Measurements from ENCODE around the gene RASSF8.
A peak's percentile ranks its signal among the peaks of the same experiment; 100 is the strongest.

Gene RASSF8

DNA sequence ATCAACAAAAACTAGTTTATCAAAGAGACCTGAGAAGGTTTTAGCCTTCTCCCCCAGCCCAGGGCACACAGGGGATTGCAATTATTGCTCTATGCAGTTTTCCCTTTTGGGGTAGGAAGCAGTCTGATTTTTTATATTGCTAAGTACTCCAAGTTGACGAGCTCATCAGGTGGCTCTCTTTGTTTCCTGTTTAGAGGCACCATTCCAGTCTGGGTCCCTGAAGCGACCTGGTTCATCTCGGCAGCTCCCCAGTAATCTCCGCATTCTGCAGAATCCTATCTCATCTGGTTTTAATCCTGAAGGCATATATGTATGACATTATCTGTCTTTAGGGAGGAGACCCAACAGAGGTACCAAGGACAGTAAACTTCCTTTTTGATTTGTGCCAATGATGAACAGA, 110.0 kb downstream of the RASSF8 start:
- no peak for DNase-seq

DNA sequence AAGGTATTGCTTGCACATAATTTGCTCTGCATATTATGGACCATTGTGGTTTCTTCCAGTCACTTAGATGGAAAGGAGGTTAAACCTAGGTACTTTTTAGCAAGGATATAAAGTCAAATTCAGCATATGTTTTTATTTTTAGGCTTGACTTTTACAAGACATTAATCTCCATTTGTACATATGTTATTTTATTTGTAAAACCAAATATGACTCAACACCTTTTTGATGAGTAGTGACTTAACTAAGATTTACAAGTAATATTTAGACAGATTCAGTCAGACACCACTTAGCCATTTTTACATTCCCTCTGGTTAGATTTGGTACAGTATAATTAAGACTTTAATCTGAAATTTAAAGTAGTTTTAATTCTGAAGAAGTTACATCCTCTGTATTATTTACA, 111.3 kb downstream of the RASSF8 start:
- DNase-seq, result no peak

DNA sequence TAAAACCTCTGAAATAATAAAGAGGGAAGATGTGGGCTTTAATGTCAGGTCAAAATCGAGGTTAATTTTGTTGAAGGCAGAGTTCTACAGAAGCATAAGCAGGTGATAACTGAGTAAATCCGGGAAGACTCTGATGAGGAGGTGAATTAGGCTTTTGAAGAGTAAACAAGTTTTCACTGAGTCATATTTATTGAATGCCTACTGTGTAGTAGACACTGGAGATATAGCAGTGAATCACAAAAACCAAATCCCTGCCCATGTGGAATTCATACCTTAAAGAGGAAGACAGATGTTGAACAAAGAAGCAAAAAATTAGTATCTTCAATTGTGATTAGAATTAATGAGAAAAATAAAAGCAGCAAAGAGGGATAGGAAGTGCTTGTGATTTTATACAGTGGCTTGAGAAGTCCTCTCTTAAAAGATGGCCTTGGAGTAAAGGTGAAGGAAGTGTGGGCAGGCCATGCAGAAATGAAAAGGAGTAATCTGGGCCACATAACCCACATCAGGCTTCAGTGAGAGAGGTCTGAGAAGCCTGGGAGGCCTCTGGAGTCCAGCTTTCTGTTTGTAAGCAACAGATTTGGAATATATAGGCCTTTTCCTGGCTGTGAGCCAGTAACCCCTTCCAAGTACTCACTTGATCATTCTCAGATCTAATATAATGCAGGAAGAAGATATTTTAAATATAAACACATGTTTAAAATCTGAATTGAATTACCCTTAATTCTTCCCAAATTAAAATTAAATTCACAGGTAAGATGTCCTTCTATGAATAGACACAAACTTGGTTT, 119.6 kb downstream of the RASSF8 start:
- DNase-seq, result no peak

DNA sequence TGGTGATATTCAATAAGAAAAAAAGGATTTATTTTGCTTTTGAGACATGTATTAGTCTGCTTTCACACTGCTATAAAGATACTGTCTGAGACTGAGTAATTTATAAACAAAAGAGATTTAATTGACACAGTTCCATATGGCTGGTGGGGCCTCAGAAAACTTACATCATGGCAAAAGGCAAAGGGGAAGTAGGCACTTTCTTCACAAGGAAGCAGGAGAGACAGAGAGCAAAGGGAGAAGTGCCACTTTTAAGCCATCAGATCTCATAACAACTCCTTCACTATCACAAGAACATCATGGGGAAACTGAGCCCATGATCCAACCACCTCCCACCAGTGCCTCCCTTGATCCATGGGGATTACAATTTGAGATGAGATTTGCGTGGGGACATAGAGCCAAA, 122.4 kb downstream of the RASSF8 start:
- no peak for DNase-seq

DNA sequence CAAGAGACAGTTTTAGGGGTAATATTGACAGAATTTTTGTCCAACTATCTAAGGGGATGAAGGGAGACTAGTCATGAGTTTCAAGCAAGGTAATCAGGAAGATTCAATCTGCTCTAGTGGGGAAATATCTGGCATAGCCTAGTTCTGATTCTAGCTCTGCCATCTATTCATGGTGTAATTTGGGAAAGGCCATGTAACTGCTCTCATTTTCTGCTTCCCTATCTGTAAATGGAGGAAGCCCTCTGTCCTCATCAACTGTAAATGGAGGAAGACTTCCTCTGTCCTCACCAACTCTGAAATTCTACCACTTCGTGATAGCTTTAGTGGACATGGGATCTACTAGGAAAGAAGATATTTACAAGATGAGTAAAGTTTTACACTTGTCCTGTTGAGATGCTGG, 128.5 kb downstream of the RASSF8 start:
- DNase-seq, result no peak

DNA sequence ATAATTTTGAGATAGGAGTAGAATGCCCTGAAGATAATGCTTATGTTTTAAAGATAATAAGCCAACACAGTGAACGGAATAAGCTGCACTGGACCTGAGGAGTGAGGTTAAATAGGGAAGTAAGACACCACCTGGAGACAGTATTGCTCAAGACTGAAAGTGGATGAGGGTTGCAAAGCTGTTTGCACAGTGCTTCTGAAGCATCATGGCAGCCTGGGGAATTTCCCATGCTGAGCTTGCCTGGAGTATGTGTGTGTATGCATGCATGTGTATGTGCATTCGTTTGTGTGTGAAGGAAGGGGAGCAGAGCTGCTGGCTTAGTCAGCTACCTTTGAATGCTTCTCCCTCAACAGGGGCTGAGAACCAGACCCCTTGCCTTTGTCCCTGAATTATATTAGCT, 130.5 kb downstream of the RASSF8 start:
- no peak for DNase-seq

DNA sequence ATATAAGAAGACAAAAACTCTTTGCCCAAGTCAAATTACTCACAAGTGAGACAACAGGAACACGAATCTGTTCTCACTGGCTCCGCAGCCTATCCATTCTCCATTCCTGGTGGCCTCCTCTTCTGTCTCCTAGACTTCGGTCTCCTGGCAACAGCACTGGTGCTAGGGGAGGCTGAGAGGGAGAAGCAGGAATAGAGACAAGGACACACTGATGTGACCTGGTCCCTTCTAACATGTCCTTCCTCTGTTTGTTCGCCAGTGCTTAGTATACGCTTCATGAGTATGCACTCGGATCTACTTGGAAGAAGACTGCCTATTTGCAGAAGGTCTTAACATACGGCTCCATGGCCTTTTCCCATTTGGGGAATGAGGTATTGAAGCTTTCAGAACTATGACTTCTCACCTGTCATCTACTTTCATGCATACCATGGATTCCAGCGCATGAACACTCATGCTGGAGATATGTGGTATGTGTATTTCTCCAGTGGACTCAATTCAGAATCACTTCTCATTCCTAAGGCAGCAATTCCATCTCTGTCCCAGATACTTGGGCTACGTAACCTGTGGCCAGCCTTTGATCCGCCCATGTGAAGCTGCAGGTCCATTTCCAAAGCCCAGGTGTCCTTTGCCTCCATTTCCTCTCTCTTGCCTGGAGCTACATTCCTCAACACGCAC, 132.5 kb downstream of the RASSF8 start:
- DNase-seq, result no peak

DNA sequence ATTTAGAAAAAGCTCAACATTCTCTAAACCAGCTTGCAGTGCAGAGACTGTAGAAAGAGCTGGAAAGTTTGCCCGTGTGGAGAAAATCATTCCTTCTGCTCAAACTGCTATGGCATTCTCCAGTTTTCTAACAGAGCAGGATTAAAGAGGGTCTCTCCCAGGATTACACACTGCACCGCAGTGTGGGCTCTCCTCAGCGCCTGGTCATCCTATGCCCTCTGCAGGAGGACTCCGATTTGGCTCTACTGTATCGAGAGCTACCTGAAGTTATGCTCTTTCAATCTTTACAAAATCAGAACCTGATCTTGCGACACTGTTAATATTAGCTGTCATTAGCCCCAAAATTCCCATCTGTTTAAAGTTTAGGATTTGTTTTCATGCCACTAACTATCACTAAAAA, 133.3 kb downstream of the RASSF8 start:
- no peak for DNase-seq

DNA sequence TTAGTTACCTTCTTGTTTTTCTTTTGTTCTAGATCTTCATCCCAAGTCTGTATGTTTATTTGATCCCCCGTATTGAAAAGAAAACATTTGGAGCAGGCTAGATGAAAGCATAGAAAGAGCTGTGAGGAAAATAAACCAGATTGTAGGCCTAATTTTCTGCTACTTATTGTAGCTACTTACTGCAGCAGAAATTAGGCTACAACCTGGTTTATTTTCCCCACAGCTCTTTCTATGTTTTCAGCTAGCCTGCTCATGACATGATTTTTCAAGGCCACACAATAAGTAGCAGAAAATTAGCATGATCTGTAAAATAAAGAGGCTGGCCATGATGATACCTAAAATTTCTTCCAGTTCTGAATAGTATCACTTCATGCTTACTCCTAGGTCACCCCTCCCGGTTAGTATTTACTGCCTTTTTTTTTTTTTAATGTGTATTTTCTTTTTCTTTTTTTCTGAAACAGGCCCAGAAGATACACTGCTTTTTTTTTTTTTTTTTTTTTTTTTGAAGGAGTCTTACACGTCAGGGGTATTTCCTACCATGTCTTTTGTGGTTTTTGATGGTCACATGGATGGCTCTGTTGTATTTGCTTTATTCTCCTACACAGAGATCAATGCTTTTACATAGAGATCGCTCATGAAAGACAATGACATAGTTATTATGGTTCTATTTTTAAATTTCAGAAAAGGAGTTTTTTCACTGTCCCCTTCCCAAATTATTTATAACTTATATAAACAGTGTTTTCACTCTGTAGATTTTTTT, 134.0 kb downstream of the RASSF8 start:
- DNase-seq, result no peak

DNA sequence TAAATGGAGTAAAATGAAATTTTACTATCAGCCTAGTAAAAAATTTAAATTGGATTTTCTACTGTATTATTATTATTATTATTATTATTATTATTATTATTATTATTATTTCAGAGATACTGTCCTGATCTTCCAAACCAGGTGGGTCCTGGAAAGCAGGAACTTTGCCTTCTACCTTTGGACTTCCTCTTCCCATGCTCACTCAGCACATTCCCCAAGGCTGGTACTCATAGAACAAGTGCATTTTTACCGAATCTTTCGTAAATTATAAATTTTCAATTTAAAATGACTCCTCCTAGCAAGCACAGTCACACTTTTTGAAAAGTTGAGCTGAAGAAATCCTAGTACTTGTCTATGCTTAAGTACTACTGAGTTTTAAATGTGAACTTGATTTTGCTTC, 136.7 kb downstream of the RASSF8 start:
- DNase-seq, result no peak

DNA sequence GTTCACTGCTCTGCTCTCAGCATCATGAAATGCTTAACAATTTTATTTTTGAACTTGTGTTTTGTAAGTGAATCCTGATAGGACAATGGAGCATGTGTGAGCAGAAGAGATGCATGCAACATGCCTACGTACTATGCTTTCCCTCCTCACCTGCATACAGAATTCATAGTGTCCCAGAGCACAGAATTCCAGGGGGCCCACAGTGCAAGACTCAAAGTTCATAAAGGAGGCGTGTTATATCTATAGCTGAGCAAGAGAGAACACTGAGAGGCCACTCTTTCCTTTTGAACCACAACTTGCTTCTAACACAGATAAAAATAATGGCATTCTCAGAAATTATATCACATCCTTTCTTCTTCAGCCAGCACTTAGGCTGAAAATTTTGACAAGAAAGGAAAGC, 137.6 kb downstream of the RASSF8 start:
- DNase-seq, result no peak

DNA sequence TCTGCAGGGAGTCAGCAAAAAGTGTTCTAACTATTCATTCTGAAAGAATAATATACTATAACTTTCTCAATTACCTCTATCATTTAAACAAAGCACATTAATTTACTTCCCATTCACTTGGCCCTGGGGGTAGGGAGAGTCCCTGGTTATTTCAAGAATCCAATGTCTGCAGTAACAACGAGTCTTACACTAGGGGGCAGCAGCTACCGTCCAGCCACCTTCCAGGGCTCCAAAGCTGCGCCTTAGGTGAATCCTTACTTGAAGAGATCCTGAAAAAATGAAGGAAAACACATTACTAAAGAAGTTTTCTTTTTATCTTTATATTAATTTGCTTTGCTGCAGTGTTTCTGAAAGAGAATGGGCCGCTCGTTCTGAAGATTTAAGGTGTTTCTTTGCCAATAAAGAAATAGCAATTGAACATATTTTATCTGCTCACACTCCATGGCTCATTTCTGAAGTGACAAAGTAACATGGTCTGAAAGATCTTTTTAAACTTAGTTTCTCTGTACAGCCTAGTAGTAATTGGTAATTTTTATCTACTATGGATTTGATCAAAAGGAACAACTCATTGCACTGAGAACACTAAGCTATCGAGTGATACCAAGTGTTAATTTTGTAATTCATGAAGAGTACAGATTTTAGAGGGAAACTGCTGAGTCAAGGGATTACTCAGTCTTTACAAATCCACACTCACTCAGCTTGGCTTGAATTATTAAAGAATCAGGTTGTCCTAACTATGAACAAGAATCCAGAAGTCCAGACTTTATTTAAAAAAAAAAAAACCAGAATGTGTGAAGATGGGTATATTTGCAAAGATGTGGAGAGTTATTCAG, 138.8 kb downstream of the RASSF8 start:
- peak; percentile 58 for DNase-seq

DNA sequence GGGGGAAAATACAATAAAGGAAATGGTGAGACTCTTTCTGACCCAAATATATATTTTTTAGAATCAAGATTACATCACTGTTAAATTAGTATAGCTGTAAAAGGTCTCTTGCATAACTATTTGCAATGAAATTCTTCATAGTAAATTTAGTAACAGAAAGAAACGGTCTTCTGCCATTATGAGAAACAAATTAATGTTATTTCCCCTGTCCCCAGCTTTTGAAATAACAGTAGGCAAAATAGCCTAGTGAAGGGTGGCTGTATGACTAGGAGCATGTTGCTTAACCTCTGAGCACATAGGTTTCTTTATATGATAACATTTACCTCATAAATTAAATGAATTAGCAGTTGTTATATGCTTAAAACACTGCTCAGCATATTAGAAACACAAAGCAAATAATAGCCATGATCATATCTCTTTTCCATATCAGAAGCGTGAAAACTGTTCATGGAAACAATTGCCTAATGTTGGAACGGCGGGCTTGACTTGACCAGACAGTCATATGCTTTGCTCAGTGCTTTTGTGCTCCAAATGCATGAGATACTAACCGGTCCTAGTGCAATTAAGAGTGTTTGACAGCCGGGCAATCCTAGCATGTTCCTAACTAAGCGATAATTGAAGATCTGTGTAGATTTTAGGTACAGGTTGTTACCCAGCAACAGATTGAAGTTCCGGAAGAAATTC, 142.3 kb downstream of the RASSF8 start:
- no peak for DNase-seq

DNA sequence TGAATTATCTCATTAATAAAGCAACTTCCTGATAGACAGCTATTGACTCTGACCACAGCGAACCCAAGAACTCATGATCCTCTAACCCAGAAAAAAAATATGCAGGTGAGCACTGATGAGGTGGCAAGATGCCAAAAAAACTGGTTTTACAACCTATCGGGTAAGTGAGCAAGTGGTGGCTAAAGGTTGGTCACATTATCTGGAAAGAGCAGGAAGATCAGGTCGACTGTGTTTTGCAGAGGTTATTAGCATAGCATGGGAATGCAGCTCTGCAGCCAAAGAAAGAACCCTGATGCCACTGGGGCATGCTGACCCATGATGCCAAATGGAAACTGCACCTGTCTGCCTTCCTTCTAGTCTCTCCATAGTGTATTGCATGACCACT, 142.9 kb downstream of the RASSF8 start:
- DNase-seq, result peak; percentile 63

DNA sequence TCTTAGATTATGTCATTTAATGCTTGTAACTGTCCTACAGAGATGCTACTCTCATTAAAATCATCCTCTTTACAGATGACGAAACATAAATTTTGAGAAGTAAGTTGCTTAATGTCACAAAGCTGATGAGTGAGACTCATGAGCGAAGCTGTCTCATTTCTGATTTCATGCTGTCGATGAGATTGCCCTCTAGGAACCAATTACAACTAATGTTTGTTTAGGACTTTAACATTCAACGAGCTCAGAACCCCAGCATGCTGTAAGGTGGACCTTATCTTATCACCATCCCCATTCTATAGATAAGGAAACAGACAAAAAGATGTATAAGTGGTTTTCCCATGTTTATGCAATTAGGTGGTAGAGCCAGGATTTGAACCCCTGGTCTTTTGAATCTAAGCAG, 143.3 kb downstream of the RASSF8 start:
- DNase-seq, result no peak

DNA sequence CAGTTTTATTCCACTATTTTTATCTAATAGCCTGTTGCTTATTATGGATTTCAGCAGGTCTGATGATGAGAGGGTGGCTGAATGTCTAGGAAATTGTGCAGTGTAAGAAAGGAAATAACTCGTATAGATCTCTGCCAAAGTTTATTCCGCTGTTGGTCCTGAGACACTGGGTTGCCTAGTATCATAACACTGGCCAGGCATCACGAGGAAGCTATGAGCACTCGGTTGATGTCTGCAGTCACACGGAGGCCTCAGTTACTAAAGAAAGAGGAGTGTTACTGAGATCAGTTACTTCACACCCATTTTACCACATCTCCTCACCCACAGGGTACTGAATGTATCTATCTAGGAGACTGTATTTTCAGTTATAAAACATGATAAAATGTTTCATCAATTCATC, 144.5 kb downstream of the RASSF8 start:
- DNase-seq, result no peak

DNA sequence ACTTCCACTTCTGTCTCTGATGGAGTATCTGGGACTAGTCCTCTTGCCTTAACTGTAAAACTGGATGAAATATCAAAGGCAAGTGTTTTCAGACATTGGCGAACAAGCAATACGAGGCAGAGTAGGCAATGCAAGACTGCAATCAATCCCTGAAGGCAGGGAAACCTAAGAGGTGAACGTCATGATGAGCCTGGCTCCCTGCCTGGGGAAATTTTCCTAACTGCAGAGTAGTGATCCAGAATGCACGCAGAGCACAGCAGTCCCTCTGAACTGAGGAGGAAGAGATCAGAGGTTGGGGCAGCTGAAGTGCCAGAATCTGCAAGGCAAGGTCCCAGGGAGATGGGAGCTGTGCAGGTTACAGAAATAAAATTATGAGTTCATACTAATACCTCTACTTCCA, 147.9 kb downstream of the RASSF8 start:
- DNase-seq, result no peak

DNA sequence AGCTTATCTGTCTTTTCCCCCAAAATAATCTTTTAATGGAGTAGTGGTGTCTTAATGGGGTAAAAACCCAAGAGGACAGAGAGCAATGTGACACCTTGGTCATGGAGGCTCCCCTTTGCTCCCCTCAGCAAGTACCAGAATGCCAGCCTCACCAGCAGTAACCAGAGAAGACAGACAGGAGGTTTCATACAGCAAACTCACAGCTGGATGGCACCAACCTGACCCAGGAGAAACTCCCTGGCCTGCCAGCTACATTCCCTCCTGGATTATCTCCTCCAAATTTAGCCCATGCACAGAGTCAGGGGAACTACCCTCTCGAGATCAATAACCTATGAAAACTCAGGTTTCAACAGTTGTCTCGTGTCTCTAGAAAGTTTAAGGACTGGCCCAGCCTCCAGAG, 150.4 kb downstream of the RASSF8 start:
- no peak for DNase-seq

DNA sequence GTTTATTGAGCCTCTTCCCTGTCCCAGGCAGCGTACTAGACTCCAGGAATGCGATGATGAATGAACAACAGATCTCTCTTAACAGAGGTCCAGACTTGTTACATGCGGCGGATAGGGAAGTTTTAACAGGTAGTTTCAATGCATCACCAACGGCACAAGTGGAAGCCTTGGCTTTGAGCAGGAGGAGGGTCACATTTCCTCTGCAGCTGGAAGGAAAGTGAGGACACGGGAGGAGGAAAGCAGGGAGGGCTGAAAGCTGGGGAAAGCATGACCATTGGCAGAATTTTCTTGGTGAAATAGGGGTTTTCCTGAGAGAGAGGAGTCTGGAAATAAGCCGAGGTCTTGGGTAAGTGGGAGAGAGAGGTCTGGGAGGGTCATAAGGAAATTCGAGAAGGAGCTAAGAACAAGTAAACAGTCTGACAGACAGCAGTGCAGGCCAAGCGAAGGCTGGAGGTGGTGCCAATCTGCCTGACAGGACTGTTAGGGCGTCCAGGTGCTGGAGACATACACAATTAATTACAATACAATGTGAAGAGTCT, 150.9 kb downstream of the RASSF8 start:
- no peak for DNase-seq

DNA sequence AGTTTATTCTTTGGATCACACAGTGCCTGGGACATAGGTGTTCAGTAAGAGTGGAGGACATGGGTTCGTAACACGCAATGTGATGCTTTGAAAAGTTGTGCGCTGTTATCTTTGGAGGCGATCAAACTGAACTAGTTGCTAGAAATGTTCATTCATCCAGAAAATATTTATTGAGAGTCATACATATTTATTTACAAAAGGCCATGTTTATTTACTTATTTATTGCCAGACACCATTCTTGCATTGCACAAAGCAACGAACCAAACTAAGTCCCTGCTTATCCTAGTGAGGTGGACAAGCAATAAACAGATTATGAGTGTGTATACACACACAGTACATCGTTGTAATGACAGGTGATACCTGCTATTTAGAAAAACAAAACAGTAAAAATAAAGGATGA, 153.8 kb downstream of the RASSF8 start:
- DNase-seq, result no peak

DNA sequence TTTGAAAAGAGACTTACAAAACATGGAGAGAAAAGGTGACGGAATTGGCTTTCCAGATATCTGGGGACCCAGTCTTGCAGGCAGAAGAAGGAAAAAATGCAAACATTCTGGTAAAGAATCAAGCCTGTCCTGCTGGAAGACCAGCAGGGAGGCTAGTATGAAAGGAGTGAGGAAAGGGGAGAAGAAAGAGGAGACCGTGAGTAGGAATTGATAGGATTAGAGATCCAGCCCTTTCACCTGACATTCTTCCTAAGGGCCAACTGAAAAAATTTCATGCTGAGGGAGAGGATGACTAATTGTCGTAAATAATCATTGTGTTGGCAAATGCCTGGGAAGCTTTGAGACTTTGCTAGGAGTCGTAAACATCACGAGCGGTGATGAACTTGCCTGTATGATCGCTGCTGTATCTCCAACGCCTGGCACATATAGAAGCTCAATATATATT, 154.2 kb downstream of the RASSF8 start:
- no peak for DNase-seq

DNA sequence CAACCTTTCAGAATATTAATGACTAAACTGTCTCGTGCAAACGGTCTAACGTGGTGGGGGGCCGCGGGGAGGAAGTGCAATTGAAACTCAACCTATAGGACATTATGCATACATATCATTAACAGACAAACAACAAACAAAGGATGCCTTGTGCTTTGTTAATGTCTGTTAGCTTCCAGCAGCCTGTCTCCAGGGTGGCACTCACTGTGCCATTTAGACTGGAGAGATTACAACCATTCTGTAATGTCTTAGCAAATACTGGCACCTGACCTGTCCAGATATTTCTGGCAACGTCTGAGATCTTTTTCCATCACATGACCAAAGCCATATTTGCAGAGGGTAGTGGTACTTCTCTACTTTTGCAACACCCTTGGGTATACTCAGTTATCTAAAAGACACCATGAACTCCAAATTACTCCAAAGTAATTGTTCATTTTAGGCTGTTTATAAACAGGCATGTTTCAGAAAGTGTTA, 154.7 kb downstream of the RASSF8 start:
- DNase-seq, result peak; percentile 64

All from NCI-H2029 (cell line).